GM21717 (cell line): ENCODE measurements around the gene TSPAN11.
"Not testable (repeated sequence)": the region's sequence is repeated elsewhere in the genome, so short reads cannot be mapped to it uniquely, and the experiment has no call there.

Experiments used
- ATAC-seq: cut with Tn5 transposase; IDR thresholded peaks from one replicate; pipeline ENCODE4 v1.9.1; 2021; ENCODE audit warnings: mild to moderate bottlenecking, moderate library complexity; ENCODE audit not compliant: unreplicated experiment

Gene TSPAN11, protein sequence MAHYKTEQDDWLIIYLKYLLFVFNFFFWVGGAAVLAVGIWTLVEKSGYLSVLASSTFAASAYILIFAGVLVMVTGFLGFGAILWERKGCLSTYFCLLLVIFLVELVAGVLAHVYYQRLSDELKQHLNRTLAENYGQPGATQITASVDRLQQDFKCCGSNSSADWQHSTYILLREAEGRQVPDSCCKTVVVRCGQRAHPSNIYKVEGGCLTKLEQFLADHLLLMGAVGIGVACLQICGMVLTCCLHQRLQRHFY

DNA sequence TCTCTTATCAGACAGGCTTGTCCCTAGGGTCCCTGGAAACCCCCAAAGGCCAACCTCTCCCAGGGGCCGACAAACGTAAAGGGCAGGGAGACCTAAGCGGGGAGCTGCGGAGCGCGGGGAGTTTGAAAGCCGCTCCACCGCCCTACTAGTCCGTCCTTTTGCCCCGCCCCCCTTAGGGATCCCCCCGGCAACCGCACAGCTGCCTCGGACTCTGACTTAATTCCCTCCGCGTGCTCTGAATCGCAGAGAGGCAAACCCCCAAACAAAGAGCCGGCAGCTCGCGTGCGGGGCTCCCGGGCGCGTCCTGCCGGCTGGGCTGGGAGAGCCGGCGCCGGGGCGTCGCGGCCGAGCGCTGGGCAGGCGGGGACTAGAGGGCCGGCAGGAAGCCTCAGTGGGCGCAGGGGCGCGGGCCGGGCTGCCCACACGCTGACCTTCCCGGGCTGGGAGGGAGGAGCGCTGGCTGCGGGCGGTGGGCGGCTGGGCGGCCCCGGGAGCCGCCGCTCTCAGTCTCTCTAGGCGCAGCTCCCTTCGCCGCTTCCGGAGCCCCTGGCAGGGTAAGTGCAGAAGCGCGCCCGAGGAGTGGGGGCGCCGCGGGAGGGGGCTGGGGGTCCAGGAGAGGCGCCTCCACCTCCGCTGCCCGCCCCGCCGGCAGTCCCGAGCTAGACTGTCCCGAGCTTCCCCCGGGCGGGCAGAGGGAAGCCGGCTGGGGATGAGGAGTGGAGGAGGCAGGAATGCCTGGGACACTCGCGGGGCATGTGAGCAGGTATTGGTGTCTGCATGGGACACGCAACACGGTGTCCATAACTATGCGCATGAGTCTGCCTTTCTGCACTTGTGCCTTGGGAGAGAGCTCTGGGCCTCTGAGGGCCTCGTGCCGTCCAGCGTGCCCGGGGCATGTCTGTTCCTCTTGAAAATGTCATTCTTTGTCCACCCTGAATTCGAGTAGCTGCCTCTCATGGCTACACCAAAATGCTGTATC is at the start of gene TSPAN11:
Gene TSPAN11 (plus strand): TSS at position 506 of the 979 bp plus-strand sequence. CDS start 27,244 bp downstream, outside the sequence.
- ATAC-seq = no peak

GRCh38 chr12:30877105-30877875 is 49.3 kb upstream of the TSPAN11 start:
- no peak for ATAC-seq

DNA sequence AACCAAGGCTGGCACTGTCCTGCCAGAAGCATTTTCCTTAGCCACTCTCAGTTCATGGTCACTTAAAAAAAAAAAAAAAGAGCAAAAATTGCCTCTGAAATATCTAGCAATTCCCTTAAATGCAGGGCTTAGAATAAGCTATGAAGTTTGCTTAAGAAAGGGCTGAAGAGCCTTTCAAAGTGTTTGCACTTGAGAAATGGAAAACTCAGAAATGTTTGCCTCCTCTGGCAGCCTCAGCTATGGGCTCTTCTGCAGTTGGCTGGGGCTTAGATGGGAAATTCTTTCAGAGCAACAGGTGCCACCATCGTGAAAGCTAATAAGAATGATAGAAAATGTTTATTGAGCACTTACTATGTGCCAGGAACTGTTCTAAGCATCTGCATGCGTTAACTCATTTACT is 48.5 kb upstream of the TSPAN11 start:
- ATAC-seq = no peak

DNA sequence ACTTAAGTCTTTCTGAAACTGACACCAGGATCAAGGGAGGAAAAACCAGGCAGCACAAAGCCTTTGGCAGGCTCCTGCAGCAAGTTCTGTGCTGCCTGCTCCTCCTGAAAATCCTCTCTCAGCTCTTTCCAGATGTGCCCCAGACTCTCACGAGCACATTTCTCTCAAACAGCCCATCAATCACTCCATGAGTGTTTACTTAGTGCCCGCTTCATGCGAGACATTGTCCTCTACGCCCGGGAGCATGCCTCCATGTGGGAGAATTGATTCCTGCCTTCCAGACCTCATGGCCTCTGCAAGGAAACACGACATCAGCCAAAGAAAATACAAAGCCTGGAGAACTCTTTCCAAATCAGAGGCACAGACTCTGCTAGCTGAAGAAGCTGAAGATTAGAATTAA is 46.5 kb upstream of the TSPAN11 start:
- ATAC-seq = no peak

DNA sequence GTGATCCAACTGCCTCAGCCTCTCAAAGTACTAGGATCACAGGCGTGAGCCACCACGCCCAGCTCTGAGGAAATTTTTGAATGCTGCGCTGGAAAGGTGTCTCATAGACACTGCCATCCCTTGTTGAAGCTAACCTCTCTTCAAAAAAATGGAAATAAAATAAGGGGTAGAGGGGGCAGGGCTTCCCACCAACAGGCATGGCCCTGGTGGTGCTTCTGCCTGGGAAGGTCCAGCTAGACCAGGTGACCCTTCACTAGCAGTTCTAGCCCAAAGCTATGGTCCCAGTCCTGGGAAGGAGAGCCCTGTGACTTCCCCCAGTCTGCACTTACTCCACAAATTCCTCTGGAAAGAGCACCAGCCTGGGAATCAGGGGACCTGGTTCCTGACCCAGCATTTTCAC is 45.7 kb upstream of the TSPAN11 start:
- no peak for ATAC-seq

- no peak for ATAC-seq
Observed at GRCh38 chr12:30882706-30883105, 43.8 kb upstream of the TSPAN11 start.

DNA sequence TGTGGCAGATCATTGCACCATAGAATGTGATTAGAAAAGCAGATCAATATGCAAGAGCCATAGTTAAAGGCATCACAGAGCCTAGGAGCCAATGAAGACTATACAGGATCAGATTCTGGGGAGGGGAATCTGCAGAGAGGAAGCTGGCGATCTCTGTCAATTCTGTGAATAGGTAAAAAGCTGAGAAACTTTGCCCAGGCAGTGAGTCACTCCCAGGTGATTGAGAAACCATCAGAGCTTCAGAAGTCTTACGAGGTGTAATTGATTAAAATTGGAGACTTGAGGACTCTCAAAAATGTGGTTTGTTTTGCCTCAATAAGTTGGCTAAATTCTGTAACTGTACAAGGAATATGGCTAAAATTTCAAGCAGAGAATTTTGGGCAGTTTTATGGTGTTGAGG is 41.7 kb upstream of the TSPAN11 start:
- no peak for ATAC-seq

- no peak for ATAC-seq
Observed at GRCh38 chr12:30885321-30885720, 41.2 kb upstream of the TSPAN11 start.

- no peak for ATAC-seq
Observed at GRCh38 chr12:30887226-30887625, 39.3 kb upstream of the TSPAN11 start.

- no peak for ATAC-seq
Observed at GRCh38 chr12:30888241-30888640, 38.3 kb upstream of the TSPAN11 start.

DNA sequence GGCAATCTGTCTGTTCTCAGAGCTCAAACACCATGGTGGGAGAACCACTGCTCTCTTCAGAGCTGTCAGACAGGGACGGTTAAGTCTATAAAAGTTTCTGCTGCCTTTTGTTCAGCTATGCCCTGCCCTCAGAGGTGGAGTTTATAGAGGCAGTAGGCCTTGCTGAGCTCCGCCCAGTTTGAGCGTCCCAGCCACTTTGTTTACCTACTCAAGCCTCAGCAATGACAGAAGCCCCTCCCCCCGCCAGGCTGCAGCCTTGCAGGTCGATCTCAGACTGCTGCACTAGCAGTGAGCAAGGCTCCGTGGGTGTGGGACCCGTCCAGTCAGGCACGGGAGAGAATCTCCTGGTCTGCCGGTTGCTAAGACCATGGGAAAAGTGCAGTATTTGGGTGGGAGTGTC is 32.0 kb upstream of the TSPAN11 start:
- ATAC-seq = not testable (repeated sequence)

DNA sequence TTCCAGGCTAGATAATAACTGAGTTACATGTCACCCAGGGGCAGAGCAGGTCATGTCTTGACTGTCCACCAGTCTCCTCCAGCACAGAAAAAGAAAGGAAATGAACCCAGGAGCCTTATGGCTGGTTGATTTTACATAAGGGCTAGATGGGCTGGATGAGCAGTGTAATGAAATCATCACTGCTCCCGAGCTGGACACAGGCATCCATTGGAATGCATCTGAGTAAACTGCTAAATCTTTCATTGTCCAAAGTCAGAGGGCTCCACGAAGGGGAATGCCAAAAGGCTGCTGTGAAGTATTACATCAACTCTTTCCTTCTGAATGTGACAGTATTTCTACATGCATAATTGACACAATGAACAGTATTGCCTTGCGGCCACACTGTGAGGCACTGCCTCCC is 30.1 kb upstream of the TSPAN11 start:
- ATAC-seq = no peak

- no peak for ATAC-seq
Observed at GRCh38 chr12:30898846-30899245, 27.7 kb upstream of the TSPAN11 start.

DNA sequence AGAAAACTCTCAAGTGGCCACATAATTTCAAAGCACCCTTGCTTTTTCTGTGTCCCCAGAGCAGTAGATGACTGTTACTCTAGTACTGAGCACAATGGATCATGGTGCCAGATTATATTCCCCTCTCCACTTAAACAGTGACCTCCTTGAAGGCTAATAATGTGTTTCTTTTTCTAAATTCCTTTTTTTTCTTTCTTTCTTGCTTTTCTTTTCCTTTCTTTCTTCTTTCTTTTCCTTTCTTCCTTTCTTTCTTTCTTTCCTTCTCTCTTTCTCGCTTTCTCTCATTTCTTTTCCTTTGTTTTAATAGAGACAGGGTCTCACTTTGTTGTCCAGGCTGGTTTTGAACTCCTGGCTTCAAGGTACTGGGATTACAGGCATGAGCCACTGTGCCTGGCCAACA is 26.2 kb upstream of the TSPAN11 start:
- ATAC-seq = no peak

DNA sequence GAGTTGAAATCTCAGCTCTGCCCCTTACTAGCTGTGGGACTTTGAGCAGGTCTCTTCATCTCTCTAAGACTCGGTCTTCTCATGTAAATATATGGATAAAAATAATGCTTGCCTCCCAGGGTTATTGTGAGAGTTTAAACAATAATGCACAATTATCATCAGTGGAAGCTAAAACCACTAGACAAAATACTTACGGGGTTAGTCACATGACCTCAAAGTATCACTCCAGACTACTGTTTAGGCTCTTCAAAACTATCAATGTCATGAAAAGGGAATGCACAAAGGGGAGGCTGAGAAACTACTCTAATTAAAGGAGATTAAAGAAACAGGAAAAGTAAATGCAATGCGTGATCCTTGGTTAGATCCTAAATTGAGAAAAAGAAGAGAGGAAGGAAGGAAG is 24.5 kb upstream of the TSPAN11 start:
- no peak for ATAC-seq

GRCh38 chr12:30902596-30902995 is 24.0 kb upstream of the TSPAN11 start:
- ATAC-seq = no peak

GRCh38 chr12:30905463-30906009 is 21.0 kb upstream of the TSPAN11 start:
- no peak for ATAC-seq

- no peak for ATAC-seq
Observed at GRCh38 chr12:30908076-30908721, 18.3 kb upstream of the TSPAN11 start.

DNA sequence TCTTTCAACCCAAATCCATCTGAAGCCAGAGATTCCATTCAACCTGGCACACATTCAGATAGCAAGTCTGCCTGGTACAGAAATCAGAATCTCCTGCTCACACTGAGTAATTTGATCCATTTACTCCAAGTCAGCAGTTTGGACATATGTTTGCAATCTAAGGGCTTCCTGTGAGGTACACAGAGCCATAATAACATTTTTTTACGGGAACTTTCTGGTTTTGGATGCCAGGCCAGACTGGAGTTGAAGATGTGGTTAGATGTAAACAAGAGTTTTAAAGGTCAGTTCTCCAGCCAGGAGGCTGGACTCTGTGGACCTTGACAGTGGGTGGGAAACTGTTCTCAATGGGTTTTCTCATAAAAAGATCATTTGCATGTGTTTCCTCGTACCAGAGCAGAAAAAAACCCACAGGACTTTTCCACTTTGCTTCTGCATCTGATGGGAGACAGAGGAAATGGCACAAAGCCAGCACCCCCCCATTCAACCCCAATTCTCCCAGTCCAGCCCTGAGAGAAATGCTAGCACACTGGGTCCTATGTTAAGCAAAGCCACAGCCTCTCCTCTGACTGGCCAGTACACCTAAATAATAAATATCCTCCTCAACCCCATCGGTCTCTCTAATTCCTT is 17.7 kb upstream of the TSPAN11 start:
- ATAC-seq = no peak
